ENCODE data around the gene USP53.

USP53 gene

DNA sequence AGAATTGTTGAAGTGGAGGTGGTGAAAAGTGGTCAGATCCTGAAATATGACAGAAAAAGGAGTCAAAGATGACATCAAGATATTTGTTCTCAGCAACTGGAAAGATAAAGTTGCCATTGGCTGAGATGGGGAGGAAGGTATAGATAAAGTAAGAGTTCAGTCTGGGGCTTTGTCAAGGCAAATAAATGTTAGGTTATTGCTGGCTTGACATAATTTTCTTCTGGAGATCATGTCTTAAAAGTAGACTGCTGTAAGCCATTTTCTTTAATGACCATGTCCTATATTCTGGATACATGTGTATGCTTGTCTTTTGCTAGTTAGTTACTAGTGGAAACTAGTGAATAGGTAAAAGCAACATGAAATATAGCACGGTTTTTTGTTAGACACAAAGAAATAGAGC is 5.6 kb downstream of the USP53 start:
- no peaks in the 10 kb centered on the region for H3K27me3 ChIP-seq (replicated peaks; ENCODE audit: insufficient read depth, low read length)
- no peak for TF ChIP-seq EZH2phosphoT487 (IDR thresholded peaks at IDR 0.05; ENCODE audit: low read length)
- TF ChIP-seq EZH2 (optimal IDR thresholded peaks at IDR 0.05; ENCODE audit: low read depth, low read length) = no peak
- TF ChIP-seq, protein P1, sequence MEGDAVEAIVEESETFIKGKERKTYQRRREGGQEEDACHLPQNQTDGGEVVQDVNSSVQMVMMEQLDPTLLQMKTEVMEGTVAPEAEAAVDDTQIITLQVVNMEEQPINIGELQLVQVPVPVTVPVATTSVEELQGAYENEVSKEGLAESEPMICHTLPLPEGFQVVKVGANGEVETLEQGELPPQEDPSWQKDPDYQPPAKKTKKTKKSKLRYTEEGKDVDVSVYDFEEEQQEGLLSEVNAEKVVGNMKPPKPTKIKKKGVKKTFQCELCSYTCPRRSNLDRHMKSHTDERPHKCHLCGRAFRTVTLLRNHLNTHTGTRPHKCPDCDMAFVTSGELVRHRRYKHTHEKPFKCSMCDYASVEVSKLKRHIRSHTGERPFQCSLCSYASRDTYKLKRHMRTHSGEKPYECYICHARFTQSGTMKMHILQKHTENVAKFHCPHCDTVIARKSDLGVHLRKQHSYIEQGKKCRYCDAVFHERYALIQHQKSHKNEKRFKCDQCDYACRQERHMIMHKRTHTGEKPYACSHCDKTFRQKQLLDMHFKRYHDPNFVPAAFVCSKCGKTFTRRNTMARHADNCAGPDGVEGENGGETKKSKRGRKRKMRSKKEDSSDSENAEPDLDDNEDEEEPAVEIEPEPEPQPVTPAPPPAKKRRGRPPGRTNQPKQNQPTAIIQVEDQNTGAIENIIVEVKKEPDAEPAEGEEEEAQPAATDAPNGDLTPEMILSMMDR (IDR thresholded peaks at IDR 0.05; ENCODE audit: low read length) = no peak
- H3K4me2 ChIP-seq (ENCODE audit: low read depth, low read length) = no peak overlapping the region
- no peak overlapping the region for H3K27ac ChIP-seq (ENCODE audit: low read length)
- no peaks in the 10 kb centered on the region for H3K9me3 ChIP-seq (replicated peaks; ENCODE audit: insufficient read depth, low read length)
- no peak for DNase-seq
- no peak overlapping the region for H2AFZ ChIP-seq (ENCODE audit: low read length)
- H3K4me1 ChIP-seq (ENCODE audit: low read length) = no peaks in the 10 kb centered on the region
- peaks cover 3% of the 10 kb centered on the region; the same call in 1 of the 2 replicates for H3K36me3 ChIP-seq (replicated peaks; ENCODE audit: insufficient read depth, low read length)
- H3F3A ChIP-seq (ENCODE audit: insufficient read depth, low read length) = peaks cover 10% of the 10 kb centered on the region
- H4K20me1 ChIP-seq (ENCODE audit: insufficient read depth, low read length) = no peaks in the 10 kb centered on the region; the same call in 1 of the 2 replicates
- H3K79me2 ChIP-seq (ENCODE audit: low read length) = peaks cover 84% of the 10 kb centered on the region
- no peak overlapping the region for H3K4me3 ChIP-seq (ENCODE audit: low read length)
- no peaks in the 10 kb centered on the region for H3K9me2 ChIP-seq (replicated peaks; ENCODE audit: insufficient read depth, low read length)
- no peak overlapping the region for H3K9ac ChIP-seq (ENCODE audit: low read length)

DNA sequence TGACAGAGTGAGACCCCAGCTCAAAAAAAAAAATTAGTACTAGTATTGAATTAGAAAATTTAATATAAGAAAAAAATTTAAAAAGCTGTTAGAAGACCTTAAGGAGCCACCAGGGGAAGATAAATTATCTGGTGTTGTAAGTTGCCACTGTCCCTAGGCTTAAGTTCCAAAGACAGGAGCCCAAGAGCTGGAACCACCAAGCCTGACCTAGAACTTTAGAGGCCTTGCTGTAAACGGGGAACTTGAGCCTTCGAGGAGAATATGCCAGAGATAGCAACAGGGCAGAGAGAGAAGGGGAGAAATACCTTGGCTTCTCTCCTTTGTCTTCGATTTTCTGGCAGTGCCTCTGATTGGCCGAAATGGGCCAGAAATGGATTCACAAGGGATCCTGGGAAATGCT is 8.9 kb downstream of the USP53 start:
- H3K4me1 ChIP-seq (ENCODE audit: low read length) = no peaks in the 10 kb centered on the region
- peaks cover 73% of the 10 kb centered on the region for H3K79me2 ChIP-seq (ENCODE audit: low read length)
- TF ChIP-seq EZH2 (optimal IDR thresholded peaks at IDR 0.05; ENCODE audit: low read depth, low read length) = no peak
- TF ChIP-seq EZH2phosphoT487 (IDR thresholded peaks at IDR 0.05; ENCODE audit: low read length) = no peak
- TF ChIP-seq, protein P1 (IDR thresholded peaks at IDR 0.05; ENCODE audit: low read length) = no peak
- DNase-seq = no peak
- no peak overlapping the region for H2AFZ ChIP-seq (ENCODE audit: low read length)
- H3K27me3 ChIP-seq (replicated peaks; ENCODE audit: insufficient read depth, low read length) = no peaks in the 10 kb centered on the region
- H3K4me3 ChIP-seq (ENCODE audit: low read length) = no peak overlapping the region
- no peak overlapping the region for H3K27ac ChIP-seq (ENCODE audit: low read length)
- no peak overlapping the region for H3K4me2 ChIP-seq (ENCODE audit: low read depth, low read length)
- no peaks in the 10 kb centered on the region for H3K9me2 ChIP-seq (replicated peaks; ENCODE audit: insufficient read depth, low read length)
- H3K36me3 ChIP-seq (replicated peaks; ENCODE audit: insufficient read depth, low read length) = peaks cover 3% of the 10 kb centered on the region; the same call in 1 of the 2 replicates
- no peaks in the 10 kb centered on the region; the same call in 1 of the 2 replicates for H4K20me1 ChIP-seq (ENCODE audit: insufficient read depth, low read length)
- H3K9me3 ChIP-seq (replicated peaks; ENCODE audit: insufficient read depth, low read length) = no peaks in the 10 kb centered on the region
- no peak overlapping the region for H3K9ac ChIP-seq (ENCODE audit: low read length)
- H3F3A ChIP-seq (ENCODE audit: insufficient read depth, low read length) = no peaks in the 10 kb centered on the region

DNA sequence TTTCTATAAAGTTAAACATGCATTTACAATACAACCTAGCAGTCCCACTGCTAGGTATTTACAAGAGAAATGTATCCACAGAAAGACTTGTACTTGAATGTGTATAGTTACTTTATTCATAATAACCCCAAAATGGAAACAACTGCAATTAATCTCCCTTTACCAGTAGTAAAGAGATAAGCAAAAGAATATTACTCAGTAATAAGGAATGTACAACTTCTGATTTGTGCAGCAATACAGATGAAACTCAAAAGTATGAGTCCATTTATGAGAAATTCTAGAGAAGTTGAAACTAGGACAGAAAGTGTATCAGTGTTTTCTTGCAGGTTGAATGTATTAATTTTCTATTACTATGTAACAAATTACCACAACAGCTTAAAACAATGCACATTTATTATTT is 15.2 kb downstream of the USP53 start:
- H3K36me3 ChIP-seq (replicated peaks; ENCODE audit: insufficient read depth, low read length) = peaks cover 2% of the 10 kb centered on the region; the same call in 1 of the 2 replicates
- H3K9ac ChIP-seq (ENCODE audit: low read length) = no peak overlapping the region
- no peak overlapping the region for H2AFZ ChIP-seq (ENCODE audit: low read length)
- H3K27ac ChIP-seq (ENCODE audit: low read length) = no peak overlapping the region
- no peaks in the 10 kb centered on the region for H3K9me2 ChIP-seq (replicated peaks; ENCODE audit: insufficient read depth, low read length)
- H3K27me3 ChIP-seq (replicated peaks; ENCODE audit: insufficient read depth, low read length) = no peaks in the 10 kb centered on the region
- H3K4me1 ChIP-seq (ENCODE audit: low read length) = peaks cover 6% of the 10 kb centered on the region; the same call in 1 of the 2 replicates
- H4K20me1 ChIP-seq (ENCODE audit: insufficient read depth, low read length) = no peaks in the 10 kb centered on the region; the same call in 1 of the 2 replicates
- no peaks in the 10 kb centered on the region for H3K9me3 ChIP-seq (replicated peaks; ENCODE audit: insufficient read depth, low read length)
- H3K4me3 ChIP-seq (ENCODE audit: low read length) = no peak overlapping the region
- H3F3A ChIP-seq (ENCODE audit: insufficient read depth, low read length) = no peaks in the 10 kb centered on the region
- H3K79me2 ChIP-seq (ENCODE audit: low read length) = peaks cover 71% of the 10 kb centered on the region
- DNase-seq = no peak
- H3K4me2 ChIP-seq (ENCODE audit: low read depth, low read length) = no peak overlapping the region
- TF ChIP-seq, protein P1 (IDR thresholded peaks at IDR 0.05; ENCODE audit: low read length) = no peak
- no peak for TF ChIP-seq EZH2 (optimal IDR thresholded peaks at IDR 0.05; ENCODE audit: low read depth, low read length)
- TF ChIP-seq EZH2phosphoT487 (IDR thresholded peaks at IDR 0.05; ENCODE audit: low read length) = no peak

Data from MM.1S (cell line).